DND-41 (cell line): ENCODE results near the gene TMEM245.

Source experiments
- ATAC-seq: fragments of 200-7000 bp; cut with Tn5 transposase; 3 replicates; pipeline ENCODE4 v1.9.1; 2021; ENCODE audit warnings: low read depth; ENCODE audit not compliant: insufficient read depth
- DNase-seq: peaks from one replicate; pipeline ENCODE4 v3.0.0-alpha.2; 2020
- H2AFZ ChIP-seq: 2 replicates; pipeline ENCODE4 v1.6.0; 2012; ENCODE audit warnings: low read depth, low read length
- H3K27ac ChIP-seq: 2 replicates; pipeline ENCODE4 v1.5.1; 2012; ENCODE audit warnings: low read length, inconsistent platforms
- H3K27me3 ChIP-seq: fragments of 200-600 bp; sonication (generic); 2 replicates; pipeline ENCODE4 v1.6.0; 2012; ENCODE audit warnings: low read length, mild to moderate bottlenecking, inconsistent platforms; ENCODE audit not compliant: insufficient read depth, poor library complexity
- H3K36me3 ChIP-seq: 2 replicates; pipeline ENCODE4 v1.5.1; 2012; ENCODE audit warnings: low read length, inconsistent platforms; ENCODE audit not compliant: insufficient read depth
- H3K4me1 ChIP-seq: 2 replicates; pipeline ENCODE4 v1.5.1; 2012; ENCODE audit warnings: mild to moderate bottlenecking, low read length; ENCODE audit not compliant: insufficient read depth
- H3K4me2 ChIP-seq: 2 replicates; pipeline ENCODE4 v1.6.0; 2012; ENCODE audit warnings: mild to moderate bottlenecking, moderate library complexity, low read length, inconsistent platforms; ENCODE audit not compliant: insufficient read depth
- H3K4me3 ChIP-seq, 2 experiments: fragments of 200-600 bp in 1 of 2; shearing (Covaris generic) in 1 of 2; 2 replicates each; pipeline ENCODE4 v1.5.1; 2012 to 2016; ENCODE audit warnings: inconsistent platforms in 2 of 2, low read length in 2 of 2, mild to moderate bottlenecking in 2 of 2, low read depth in 1 of 2, moderate library complexity in 1 of 2
- H3K79me2 ChIP-seq: 2 replicates; pipeline ENCODE4 v1.6.0; 2012; ENCODE audit warnings: low read length, inconsistent platforms; ENCODE audit not compliant: insufficient read depth
- H3K9ac ChIP-seq: 2 replicates; pipeline ENCODE4 v1.6.0; 2012; ENCODE audit warnings: low read depth, mild to moderate bottlenecking, inconsistent platforms, low read length, moderate library complexity
- H3K9me3 ChIP-seq: 2 replicates; pipeline ENCODE4 v1.5.1; 2012; ENCODE audit warnings: low read length, moderate library complexity, mild to moderate bottlenecking, inconsistent platforms; ENCODE audit not compliant: insufficient read depth, severe bottlenecking
- H4K20me1 ChIP-seq: 2 replicates; pipeline ENCODE4 v1.6.0; 2012; ENCODE audit warnings: low read length; ENCODE audit not compliant: insufficient read depth
- EZH2 ChIP-seq: IDR thresholded peaks from 3 replicates; pipeline ENCODE4 v1.6.1; 2012; ENCODE audit warnings: borderline replicate concordance, low read depth, mild to moderate bottlenecking, moderate library complexity, low read length, inconsistent platforms; ENCODE audit not compliant: severe bottlenecking
- TF ChIP-seq, protein P1 (sequence below): IDR thresholded peaks from 2 replicates; pipeline ENCODE4 v1.5.1; 2012; ENCODE audit warnings: borderline replicate concordance, low read length, moderate library complexity, mild to moderate bottlenecking; ENCODE audit not compliant: poor library complexity, severe bottlenecking; ENCODE audit errors: extremely low read depth

TMEM245 gene

DNA sequence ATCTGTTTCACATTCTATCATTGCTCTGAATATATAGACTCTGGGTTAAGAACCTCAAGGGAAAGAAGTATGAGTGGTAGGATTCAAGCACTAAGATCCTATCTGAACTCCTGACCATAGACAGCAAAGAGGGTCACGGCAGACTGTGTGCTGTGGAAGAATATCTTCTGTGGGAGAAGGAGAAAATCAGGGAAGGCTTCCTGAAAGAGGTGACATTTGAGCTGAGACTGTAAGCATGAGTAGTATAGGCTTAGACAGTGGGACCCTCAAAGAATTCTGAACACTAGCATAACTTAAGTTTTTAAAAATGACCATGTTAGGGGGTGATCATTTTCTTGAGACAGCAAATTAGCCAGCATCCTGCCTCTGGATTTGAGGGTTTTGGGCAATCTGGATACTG, 43.4 kb upstream of the TMEM245 start:
- no peak overlapping the region for H2AFZ ChIP-seq
- H3K4me2 ChIP-seq: no peak overlapping the region
- no peak for DNase-seq
- H3K27ac ChIP-seq: no peak overlapping the region
- H3K9ac ChIP-seq: no peak overlapping the region
- H3K79me2 ChIP-seq: no peaks in the 10 kb centered on the region
- TF ChIP-seq, protein P1, sequence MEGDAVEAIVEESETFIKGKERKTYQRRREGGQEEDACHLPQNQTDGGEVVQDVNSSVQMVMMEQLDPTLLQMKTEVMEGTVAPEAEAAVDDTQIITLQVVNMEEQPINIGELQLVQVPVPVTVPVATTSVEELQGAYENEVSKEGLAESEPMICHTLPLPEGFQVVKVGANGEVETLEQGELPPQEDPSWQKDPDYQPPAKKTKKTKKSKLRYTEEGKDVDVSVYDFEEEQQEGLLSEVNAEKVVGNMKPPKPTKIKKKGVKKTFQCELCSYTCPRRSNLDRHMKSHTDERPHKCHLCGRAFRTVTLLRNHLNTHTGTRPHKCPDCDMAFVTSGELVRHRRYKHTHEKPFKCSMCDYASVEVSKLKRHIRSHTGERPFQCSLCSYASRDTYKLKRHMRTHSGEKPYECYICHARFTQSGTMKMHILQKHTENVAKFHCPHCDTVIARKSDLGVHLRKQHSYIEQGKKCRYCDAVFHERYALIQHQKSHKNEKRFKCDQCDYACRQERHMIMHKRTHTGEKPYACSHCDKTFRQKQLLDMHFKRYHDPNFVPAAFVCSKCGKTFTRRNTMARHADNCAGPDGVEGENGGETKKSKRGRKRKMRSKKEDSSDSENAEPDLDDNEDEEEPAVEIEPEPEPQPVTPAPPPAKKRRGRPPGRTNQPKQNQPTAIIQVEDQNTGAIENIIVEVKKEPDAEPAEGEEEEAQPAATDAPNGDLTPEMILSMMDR: no peak
- TF ChIP-seq EZH2: no peak
- H3K36me3 ChIP-seq: no peaks in the 10 kb centered on the region
- no peak for ATAC-seq
- peaks cover 3% of the 10 kb centered on the region for H3K27me3 ChIP-seq
- H3K4me1 ChIP-seq: no peaks in the 10 kb centered on the region
- no peaks in the 10 kb centered on the region for H3K9me3 ChIP-seq
- H4K20me1 ChIP-seq: no peaks in the 10 kb centered on the region
- H3K4me3 ChIP-seq: no peak overlapping the region

DNA sequence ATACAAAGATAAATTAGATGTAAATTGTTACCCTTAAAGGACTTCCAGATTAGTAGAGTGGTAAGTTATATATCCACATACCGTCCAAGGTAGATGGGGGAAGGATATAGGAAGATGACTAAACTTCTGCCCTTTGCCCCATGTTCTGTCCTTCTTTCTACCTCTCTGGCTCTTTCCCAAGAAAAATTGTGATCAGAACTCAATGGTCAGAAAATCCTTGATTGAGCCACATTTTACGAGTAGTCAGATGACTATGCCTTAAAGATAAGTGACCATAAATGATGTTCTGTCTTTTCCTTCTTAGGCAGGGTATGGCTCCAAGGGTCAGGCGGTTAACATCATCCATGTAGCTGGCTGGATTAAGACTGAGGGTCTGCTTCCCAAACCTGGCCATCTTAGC, 42.9 kb upstream of the TMEM245 start:
- ATAC-seq: no peak
- no peak for TF ChIP-seq EZH2
- TF ChIP-seq, protein P1: no peak
- Histone ChIP-seq H3K27ac (no peak overlapping the region), H3K4me3 (no peak overlapping the region), H3K9ac (no peak overlapping the region), H2AFZ (no peak overlapping the region), H3K36me3 (no peaks in the 10 kb centered on the region), H4K20me1 (no peaks in the 10 kb centered on the region), H3K4me1 (no peaks in the 10 kb centered on the region), H3K27me3 (peaks cover 3% of the 10 kb centered on the region), H3K9me3 (no peaks in the 10 kb centered on the region), H3K4me2 (no peak overlapping the region), H3K79me2 (no peaks in the 10 kb centered on the region)
- DNase-seq: no peak

DNA sequence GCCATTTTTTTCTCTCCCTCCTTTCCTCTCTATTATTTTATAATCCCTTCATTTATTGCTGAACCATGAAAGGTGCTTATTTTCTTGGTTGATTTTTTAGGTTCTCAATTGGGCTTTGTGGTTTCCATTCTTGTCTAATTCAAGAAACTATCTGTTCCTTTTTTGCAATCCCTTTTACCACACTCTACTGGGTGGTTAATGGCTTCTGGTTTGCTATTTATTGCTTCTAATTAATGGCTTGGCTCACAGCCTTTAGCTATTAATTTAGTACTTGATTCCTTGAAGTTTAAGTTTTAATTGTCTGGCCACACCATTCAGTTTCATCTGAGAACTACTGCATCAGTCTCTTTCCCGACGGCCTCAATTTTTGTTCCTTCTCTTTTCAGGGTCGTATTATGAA, 41.7 kb upstream of the TMEM245 start:
- Histone ChIP-seq H3K27me3 (peaks cover 3% of the 10 kb centered on the region), H3K4me2 (no peak overlapping the region), H2AFZ (no peak overlapping the region), H3K79me2 (no peaks in the 10 kb centered on the region), H3K9ac (no peak overlapping the region), H3K36me3 (no peaks in the 10 kb centered on the region), H3K4me1 (no peaks in the 10 kb centered on the region), H3K9me3 (no peaks in the 10 kb centered on the region), H3K27ac (no peak overlapping the region), H4K20me1 (no peaks in the 10 kb centered on the region), H3K4me3 (no peak overlapping the region)
- DNase-seq (no peak), ATAC-seq (no peak)
- TF ChIP-seq EZH2: no peak
- TF ChIP-seq, protein P1: no peak

DNA sequence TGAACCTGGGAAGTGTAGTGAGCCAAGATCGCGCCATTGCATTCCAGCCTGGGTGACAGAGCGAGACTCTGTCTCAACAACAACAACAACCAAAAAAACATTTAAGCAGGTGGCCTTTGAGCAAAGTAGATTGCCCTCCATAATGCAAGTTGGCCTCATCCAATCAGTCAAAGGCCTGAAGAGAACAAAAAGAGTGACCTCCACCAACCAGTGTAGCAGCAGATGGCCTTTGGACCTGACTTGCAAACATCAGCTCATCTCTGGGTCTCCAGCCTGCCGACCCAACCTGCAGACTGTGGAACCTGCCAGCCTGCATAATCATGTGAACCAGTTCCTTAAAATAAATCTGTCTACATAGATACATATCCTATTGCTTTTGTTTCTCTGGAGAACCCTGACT, 39.8 kb upstream of the TMEM245 start:
- ATAC-seq (no peak), DNase-seq (no peak)
- Histone ChIP-seq H3K9me3 (no peaks in the 10 kb centered on the region), H3K4me2 (no peak overlapping the region), H3K36me3 (no peaks in the 10 kb centered on the region), H3K27ac (no peak overlapping the region), H2AFZ (no peak overlapping the region), H3K9ac (no peak overlapping the region), H3K27me3 (no peaks in the 10 kb centered on the region), H3K79me2 (no peaks in the 10 kb centered on the region), H3K4me3 (no peak overlapping the region), H3K4me1 (no peaks in the 10 kb centered on the region), H4K20me1 (no peaks in the 10 kb centered on the region)
- TF ChIP-seq, protein P1: no peak
- TF ChIP-seq EZH2: no peak
